Fibroblast of skin of scalp (primary cell): ENCODE results near the gene PIGU.
"Not testable (repeated sequence)": the region's sequence is repeated elsewhere in the genome, so short reads cannot be mapped to it uniquely, and the experiment has no call there.

Experiments
- DNase-seq: peaks from one replicate; pipeline ENCODE4 v3.0.0-alpha.2; 2013

PIGU gene

DNA sequence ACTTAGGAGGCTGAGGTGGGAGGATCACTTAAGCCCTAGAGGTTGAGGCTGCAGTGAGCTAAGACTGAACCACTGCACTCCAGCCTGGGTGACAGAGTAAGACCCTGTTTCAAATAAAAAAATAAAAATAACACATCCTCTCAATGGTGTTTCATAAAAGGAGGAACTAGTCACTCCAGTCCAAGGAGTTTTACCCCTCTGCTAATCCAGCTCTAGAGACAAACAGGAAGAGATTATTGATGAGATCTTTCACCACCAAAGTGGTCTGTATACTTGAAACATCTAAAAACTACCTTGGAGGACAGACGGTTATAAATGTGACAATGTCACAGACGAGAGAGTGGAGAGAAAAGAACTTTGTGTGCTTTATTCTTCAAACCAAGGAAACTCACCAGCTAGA, 58.2 kb downstream of the PIGU start:
- DNase-seq, result no peak

DNA sequence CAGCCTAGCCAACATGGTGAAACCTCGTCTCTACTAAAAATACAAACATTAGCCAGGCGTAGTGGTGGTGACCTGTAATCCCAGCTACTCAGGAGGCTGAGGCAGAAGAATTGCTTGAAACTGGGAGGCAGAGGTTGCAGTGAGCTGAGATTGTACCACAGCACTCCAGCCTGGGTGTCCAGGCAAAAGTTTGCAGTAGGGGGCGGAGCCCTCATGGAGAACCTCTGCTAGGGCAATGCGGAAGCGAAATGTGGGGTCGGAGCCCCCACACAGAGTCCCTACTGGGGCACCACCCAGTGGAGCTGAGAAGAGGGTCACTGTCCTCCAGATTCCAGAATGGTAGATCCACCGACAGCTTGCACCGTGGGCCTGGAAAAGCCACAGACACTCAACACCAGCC, 60.0 kb downstream of the PIGU start:
- DNase-seq, result not testable (repeated sequence)

DNA sequence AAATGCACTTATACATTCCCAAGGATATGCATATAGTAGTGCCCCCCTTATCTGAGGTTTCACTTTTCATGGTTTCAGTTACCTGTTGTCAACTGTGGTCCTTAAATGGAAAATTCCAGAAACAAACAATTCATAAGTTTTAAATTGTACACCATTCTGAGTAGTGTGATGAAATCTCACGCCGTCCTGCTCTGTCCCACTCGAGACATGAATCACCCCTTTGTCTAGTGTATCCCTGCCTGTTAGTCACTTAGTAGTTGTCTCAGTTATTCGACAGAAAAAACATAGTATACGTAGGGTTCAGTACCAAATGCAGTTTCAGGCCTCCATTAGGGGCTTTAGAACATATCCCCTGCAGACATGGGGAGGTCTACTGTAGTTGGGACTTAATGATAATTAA, 61.4 kb downstream of the PIGU start:
- peak; percentile 12 for DNase-seq

DNA sequence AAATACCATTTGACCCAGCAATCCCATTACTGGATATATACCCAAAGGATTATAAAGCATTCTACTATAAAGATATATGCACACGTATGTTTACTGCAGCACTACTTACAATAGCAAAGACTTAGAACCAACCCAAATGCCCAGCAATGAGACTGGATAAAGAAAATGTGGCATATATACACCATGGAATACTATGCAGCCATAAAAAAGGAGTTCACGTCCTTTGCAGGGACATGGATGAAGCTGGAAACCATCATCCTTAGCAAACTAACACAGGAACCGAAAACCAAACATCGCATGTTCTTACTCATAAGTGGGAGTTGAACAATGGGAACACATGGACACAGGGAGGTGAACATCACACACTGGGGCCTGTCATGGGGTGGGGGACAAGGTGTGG, 64.9 kb downstream of the PIGU start:
- not testable (repeated sequence) for DNase-seq

DNA sequence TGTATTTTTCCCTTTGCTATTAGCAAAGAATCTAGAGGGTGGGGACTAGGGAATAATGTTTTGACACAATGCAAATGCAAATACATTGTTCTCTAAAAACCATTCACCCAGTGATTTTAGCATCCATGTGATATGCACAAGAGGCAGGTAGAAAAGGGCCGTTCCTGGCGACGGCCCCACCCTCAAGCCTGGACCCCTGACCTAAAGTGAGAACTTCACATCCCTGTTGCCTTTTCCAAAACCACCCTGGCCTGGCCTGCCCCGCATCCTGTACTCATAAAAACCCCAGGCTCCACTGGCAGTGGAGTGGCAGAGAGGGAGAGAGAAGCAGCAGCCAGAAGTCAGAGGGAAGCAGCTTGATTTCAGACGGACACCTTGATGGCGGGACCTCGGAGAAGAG, 69.8 kb downstream of the PIGU start:
- DNase-seq, result no peak

DNA sequence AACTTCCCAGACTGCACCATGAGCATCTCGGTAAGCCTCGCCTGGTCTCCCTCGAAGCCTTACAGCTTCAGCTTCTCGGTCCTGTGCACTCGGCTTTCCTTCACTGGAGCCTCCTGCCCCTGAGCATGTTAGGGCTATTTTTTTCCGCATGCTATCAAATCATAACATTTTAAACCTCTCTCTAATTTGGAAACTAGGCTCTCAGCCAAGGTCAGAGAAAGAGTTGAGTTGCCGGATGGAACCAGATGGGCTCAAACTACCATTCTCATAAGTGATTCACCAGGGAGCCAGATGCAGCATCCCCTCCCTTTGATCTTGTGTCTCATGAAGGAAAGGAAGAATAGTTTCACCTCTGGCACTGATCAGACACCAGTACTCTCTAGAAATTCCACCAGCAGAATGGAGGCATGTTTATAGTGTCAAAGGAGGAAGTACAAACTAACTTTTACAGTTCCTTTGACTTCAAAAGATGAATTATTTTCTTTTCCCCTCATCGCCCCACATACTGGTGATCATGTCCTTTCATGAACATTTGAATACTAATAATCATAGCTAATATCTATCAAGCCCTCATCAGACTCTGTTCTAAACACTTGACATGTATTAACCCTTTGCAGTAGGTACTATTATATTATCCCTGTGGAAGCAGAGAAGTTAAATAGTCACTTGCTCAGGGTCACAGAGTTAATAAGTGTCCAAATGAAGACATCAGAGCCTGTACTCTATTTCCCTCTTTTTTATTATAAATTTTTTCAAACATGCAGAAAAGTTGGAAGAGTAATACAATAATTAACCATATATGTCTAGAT, 71.7 kb downstream of the PIGU start:
- DNase-seq, result peak; percentile 33

DNA sequence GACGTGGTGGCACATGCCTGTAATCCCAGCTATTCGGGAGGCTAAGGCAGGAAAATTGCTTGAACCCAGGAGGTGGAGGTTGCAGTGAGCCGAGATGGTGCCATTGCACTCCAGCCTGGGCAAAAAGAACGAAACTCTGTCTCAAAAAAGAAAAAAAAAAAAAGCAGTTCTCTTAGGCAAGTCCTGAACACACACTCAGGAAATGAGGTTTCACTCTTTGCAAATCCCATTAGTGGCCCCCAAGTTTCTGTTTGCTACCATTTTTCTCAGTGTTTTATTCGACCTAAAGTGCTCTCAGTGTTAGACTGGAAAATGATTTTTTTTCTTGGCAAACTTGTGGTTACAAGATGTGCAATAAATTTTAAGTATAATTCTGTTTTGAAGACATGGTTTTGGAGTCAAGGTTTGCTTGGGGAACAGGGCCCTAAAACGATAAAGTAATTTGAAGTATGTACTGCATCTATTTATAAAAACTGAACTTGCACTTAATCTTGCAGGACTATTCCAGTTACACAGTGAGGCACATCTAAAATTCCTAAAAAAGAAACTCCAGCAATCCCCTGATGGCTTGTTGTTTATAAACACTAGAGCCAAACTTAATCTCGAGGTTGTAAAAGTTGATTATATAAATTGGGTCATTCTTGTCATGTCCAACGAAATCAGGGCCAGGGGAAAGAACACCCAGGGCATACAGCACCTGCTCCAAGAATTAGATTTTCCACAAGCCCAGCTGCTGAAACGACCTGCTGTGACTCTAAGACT, 75.8 kb downstream of the PIGU start:
- no peak for DNase-seq

DNA sequence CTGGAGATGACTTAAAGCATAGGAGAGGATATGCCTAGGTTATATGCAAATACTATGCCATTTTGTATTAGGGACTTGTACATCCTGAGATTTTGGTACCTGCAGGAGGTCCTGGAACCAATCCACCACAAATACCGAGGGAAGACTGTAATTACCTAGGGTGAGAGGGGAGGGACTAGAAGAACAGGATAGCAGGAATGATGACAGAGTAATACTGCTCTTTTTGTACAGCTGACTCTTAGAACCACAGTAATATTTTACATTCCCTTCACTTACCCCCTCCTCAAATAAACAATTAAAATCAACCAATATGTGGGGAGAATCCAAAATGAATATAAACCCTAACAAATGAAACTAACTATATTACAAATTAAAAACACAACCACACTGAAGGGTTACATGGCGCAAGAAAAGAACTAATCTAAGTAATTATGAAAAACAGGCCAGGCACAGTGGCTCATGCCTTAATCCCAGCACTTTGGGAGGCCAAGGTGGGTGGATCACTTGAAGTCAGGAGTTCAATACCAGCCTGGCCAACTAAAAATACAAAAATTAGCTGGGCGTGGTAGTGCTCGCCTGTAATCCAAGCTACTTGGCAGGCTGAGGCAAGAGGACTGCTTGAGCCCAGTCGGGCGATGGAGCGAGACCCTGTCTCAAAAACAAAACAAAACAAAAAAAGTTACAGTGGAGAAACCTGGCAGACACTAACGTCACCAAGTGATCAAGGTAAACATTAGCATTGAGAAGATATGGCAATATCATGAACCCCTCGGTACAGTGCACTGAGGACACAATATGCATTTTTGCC, 81.3 kb downstream of the PIGU start:
- no peak for DNase-seq

DNA sequence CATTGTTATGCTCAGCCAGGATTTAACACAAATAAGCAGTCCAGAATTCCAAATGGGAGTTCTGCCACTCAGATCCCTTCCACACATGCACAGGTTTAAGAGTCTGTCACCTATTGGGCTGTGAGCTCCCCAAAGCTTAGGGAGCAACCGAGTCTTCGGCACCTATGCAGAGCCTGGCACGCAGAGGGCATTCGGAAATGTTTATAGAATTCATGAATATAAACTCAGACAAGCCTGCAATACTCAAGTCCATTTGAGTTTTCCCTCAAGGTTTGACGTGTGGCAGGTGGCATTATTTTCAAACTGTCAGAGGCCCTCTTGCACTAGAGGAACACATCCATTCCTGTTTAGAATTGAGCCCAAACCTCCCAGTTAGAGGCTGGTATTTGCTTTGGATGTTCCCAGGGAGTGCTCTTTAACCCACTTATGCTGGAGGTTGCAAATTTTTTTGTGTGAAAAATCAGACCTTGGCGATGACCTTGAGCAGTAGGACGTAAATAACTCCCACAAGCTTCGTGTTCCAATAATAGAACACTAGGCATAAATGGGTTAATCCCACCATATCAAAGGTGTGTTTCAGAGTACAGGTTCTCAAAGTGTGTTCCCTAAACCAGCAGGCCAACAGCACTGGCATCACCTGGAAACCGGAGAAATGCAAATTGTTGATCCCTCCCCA, 90.3 kb downstream of the PIGU start:
- DNase-seq, result no peak

DNA sequence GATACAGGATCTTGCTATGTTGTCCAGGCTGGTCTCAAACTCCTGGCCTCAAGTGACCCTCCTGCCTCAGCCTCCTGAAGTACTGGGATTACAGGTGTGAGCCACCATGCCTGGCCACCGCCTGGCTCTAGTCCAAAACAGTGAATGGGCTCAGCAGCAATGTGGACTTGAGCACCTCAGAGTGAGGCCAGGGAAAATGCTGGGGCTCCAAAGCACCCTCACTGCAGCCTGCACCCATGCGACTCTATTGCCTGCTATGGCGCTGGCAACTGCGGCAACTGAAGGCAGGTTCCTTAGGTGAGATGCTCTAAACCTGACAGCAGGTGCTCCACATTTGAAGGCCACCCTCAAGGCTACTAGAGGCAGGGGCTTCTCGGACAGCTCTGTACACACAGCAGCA, 91.9 kb downstream of the PIGU start:
- DNase-seq, result no peak

DNA sequence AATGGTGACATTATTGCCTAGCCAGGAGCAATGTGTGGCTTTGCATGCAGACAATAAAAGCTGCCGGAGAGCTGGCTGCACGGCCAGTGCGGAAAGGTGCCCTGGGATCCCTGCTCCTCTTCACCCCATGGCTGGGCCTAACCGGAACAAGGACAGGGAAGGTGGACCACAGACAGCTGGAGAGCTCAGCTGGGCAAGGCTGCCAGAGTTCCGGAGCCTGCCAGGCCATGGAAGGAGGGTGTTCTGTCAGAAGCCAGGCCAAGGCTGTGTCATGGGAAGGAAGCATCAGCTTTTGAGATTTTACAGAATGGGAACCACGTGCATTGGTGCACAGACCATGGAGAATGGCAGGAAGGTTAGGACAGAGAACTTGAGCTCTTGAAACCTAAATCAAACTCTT, 93.3 kb downstream of the PIGU start:
- DNase-seq, result no peak

DNA sequence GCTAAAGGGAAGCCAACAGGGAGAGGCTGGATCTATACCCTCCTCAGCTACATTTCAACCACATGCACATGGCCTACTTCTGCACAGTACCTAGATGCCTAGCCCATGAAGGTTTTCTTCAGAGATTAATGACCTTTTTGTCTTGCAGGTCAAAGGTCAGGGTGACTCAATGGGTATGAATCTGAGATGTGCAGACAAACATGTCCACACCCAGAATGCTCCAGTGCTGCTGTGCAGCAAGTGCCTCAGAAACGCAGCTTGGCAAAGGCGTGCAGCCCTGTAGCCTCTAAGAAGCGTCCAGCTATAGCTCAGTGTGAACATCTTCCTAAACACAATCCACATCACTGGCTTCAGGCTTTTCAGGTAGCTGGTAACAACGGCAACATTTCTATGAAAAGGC, 94.0 kb downstream of the PIGU start:
- DNase-seq, result no peak

DNA sequence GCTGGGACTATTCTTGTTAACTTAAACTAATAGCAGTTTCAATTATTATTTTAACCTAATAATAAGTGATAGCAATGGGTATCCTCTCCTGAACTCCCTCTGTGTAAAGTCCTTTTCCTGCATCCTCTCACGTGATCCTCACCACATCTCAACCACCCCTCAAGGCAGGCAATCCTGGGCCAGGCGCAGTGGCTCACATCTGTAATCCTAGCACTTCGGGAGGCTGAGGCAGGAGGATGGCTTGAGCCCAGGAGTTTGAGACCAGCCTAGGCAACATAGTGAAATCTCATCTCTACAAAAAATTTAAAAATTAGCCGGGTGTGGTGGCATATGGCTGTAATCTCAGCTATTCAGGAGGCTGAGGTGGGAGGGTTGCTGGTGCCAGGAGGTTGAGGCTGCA, 94.7 kb downstream of the PIGU start:
- DNase-seq, result no peak

DNA sequence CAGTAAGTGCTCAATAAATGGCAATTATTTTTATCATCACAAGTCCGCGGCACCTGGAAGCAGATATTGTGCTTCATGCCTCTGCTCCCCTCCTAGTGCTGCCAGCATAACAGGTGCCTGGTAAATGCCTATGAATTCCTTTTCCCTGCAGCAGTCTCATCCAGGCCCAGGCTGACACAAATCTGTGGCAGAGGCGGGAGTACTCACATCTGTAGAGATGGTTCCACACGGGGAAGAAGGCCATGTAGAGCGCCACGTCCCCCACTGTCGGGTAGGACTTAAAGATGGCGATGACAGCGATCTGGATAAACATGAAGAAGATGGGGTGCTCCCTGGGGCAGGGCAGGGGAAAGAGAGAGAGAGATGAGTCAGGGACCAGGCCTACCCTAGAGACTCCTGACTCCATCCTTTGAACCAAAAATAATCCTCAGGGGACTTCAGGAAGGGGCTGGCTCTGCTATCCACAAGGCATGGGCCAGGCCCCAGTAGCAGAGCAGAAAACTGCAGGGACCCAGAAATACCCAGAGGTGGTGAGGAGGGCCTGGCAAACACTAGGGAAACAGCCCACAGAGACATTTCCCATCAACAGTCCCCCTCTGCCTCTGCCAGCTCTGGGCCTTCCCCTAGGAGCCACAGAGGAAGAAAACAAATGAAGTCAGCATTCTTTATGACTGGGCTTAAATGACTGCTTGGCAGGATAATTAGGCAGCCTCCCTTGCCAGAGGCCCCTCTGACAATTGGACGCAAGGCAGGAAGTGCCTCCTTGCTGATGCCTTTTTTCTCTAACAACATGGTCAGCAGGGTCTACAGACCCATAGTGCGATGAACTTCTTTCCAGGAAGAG, 95.3 kb downstream of the PIGU start:
- DNase-seq, result peak; percentile 70

DNA sequence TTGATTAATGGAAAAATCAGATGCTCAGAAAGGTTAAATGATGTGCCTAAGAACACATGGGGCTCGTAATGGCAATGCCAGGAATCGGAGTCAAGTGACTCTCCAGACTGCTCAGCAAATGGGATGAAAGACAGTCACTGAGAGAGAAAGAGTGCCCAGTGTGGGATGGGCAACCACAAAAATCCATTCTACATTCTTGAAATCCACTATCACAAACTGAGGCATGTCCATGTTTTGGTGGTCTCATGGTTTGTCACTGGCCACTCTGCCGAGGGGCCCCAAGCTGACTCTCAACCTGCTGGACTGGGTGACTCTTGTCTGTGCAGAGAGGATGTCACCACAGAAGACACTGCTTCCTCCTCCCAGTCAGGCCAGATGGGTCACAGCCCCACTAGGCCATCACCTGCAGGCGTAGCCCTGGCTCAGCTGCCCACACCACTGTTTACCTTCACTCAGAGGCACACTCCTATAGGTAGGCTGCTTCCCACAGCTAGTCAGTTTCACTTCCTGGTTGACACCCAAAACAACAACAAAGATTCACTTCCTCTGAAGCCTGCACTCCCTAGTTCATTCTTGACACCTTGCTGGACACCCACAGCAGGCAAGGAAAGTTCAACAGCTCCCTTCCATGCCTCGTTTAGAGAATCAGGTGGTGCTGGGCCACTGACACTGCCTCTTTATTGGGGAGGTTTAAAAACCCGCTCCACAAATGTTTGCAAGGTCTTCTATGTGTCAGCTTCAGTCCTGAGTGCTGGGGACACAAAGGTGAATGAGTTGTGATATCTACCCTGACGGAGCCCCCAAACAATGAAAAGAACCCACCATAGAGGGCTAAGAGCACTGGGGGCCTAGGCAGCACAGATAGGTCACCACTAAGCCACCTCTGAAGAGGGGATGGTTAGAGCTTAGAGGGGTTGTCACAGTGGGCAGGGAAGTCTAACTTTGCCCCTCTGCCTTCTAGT, 96.6 kb downstream of the PIGU start:
- peak; percentile 24 for DNase-seq

DNA sequence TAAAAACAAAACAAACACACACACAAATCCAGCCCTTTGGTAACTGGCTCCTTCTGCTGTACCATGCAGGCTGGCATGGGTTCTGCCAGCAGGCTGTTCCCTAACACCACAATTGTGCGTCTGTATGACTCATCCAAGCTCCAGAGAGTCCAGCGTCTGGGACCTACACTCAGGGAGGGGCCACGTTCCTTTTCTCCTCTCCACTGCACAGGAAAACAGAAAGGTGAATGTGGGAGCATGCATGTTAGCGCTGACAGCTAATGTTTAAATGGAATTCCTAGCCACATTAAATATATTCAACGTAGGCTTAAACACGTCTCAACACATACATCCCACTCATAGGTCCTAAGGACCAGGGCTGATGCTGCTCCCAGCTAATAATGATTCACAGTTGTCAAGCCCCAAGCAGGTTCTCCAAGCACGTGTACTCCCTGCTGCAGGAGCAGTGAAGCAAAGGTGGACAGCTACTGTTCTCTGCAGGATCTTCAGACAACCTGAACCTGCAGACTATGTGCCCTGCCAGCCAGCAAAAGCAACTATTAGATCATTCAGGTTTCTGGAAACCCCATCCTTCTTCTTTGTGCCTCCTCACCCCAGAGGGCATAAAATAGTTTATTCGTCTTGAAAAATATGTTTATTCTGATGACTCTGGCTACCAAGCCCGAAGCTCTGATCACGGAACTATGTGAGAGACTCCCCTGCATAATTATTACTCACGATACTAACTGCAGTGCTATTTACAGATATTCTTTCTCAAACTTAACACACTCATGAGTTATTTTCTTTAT, 97.5 kb downstream of the PIGU start:
- DNase-seq, result peak; percentile 70

DNA sequence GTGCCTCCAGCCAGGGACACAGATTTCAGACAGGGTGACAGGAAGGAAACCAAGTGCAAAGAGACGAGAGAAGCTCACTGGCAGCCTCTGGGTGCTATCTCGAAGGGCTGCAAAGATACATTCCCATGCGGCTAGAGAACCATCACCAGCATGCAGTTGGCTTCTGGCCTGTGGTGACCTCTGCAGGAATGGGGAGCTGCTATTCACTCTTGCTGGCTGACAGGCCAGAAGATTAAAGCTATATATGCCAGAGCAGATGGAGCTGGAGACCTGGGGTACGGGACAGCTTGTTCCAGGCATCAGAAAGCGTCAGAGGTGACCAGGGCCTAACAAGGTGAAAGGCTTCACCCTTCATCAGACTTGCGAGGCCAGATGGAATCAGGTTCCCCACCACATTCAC, 98.4 kb downstream of the PIGU start:
- no peak for DNase-seq

DNA sequence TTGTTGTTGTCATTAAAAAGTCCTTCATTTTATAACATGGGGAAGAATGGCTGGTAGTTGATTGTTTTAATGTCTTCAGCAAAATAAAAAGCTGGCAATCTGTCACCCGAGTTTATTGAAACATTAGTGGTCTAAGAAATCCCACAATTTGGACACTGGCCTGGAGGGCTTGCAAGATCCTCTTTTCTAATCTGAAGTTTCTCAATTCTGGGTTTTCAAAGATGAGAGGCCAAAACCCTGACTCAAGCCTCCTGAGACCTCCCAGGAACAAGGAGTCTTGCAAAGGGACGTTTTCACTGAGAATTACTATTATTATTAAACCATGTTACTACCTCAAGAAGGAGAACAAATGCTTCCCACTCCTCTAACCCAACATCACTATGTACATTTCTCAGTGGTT, 98.9 kb downstream of the PIGU start:
- DNase-seq, result no peak

DNA sequence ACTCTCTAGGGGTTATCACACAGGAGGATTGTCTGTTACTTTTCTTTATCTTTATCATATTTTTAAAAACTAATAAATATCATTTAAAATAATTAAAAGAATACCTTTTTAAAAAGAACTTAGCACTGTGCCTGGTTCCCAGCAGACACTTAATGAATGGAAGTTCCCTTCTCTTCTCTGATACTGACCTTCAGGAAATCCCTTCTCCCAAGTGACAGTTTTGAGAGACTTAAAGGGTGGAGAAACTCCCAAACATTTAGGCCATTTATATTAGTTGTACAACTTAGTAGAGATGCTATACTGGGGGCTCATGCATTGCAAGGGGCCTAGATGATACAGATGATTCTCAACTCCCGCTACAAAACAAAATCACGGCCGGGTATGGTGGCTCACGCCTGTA, 99.8 kb downstream of the PIGU start:
- DNase-seq, result no peak

DNA sequence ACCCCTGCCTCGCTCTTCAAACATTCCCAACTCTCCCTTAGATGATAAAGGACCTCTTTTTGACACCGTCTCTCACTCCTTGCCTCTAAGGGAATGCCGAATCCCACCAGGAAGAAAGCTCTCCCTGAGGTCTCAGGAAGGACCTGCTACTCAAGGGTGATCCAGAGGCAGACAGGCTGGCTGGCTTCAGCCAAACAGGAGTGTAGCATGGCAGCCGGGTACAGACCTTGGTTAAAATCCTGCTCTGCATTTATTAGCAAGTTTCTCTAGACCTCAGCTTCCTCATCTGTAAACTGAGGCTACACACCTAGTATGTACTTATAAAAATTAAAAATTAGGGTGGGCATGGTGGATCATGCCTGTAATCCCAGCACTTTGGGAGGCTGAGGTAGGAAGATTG, 101.1 kb downstream of the PIGU start:
- no peak for DNase-seq
